GM12878 (cell line): ENCODE data around the gene ZFC3H1.

Source experiments
- ASH2L ChIP-seq: fragments of 300-600, 200-600 bp; sonication (generic); IDR thresholded peaks from 2 replicates; pipeline ENCODE4 v1.6.1; 2017; ENCODE audit warnings: low read depth, mild to moderate bottlenecking, borderline replicate concordance
- HCFC1 ChIP-seq: fragments of 150-350 bp; IDR thresholded peaks from 2 replicates; pipeline ENCODE4 v1.6.1; 2014; ENCODE audit warnings: low read length
- MYC ChIP-seq: IDR thresholded peaks from 2 replicates; pipeline ENCODE4 v1.6.1; 2011; ENCODE audit warnings: mild to moderate bottlenecking, low read length, moderate library complexity, inconsistent platforms; ENCODE audit not compliant: insufficient read depth, insufficient replicate concordance, insufficient read length, severe bottlenecking
- NRF1 ChIP-seq: conservative IDR thresholded peaks from 2 replicates; pipeline ENCODE4 v1.6.1; 2011; ENCODE audit warnings: mild to moderate bottlenecking, low read depth, low read length, improper control_type of control experiment
- SREBF1 ChIP-seq: IDR thresholded peaks from 2 replicates; pipeline ENCODE4 v1.6.1; 2012; ENCODE audit warnings: mild to moderate bottlenecking, low read length
- SUPT20H ChIP-seq: IDR thresholded peaks from 2 replicates; pipeline ENCODE4 v1.6.1; 2011; ENCODE audit warnings: low read depth, mild to moderate bottlenecking, low read length, moderate library complexity, borderline replicate concordance; ENCODE audit not compliant: control insufficient read depth
- ZZZ3 ChIP-seq: IDR thresholded peaks from 2 replicates; pipeline ENCODE4 v1.6.1; 2011; ENCODE audit warnings: low read depth; ENCODE audit not compliant: control insufficient read depth, insufficient read length
- TF ChIP-seq, protein P1 (sequence below), 3 experiments: IDR thresholded peaks in 2 of 3; conservative IDR thresholded peaks in 1 of 3; 2 replicates each; pipeline ENCODE4 v1.5.1; 2011; ENCODE audit warnings: low read depth in 3 of 3, low read length in 3 of 3, mild to moderate bottlenecking in 3 of 3, control low read depth in 2 of 3, moderate library complexity in 2 of 3, inconsistent platforms in 1 of 3, mixed read lengths in 1 of 3; ENCODE audit not compliant: control insufficient read depth in 2 of 3, insufficient read depth in 1 of 3; ENCODE audit errors: extremely low read depth in 1 of 3
- TF ChIP-seq, protein P2 (sequence below): IDR thresholded peaks from 2 replicates; pipeline ENCODE4 v1.6.1; 2011; ENCODE audit warnings: mild to moderate bottlenecking, low read depth, low read length, moderate library complexity; ENCODE audit not compliant: insufficient replicate concordance

DNA sequence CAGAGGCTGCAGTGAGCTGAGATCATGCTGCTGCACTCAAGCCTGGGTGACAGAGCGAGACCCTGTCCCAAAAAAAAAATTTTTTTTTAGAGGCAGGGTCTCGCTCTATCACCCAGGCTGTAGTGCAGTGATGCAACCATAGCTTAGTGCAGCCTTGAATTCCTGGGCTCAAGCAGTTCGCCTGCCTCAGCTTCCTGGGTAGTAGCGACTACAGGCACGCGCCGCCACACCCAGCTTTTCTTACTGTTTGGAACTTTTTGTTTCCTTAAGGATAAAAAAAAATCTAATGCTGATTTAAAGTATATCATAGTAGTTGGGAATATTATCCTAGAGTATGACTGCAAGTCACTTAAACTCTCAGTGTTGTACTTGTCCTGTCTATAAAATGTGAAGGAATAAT is 29.5 kb upstream of the ZFC3H1 start:
- TF ChIP-seq SUPT20H = no peak
- no peak for TF ChIP-seq MYC
- TF ChIP-seq, protein P1, sequence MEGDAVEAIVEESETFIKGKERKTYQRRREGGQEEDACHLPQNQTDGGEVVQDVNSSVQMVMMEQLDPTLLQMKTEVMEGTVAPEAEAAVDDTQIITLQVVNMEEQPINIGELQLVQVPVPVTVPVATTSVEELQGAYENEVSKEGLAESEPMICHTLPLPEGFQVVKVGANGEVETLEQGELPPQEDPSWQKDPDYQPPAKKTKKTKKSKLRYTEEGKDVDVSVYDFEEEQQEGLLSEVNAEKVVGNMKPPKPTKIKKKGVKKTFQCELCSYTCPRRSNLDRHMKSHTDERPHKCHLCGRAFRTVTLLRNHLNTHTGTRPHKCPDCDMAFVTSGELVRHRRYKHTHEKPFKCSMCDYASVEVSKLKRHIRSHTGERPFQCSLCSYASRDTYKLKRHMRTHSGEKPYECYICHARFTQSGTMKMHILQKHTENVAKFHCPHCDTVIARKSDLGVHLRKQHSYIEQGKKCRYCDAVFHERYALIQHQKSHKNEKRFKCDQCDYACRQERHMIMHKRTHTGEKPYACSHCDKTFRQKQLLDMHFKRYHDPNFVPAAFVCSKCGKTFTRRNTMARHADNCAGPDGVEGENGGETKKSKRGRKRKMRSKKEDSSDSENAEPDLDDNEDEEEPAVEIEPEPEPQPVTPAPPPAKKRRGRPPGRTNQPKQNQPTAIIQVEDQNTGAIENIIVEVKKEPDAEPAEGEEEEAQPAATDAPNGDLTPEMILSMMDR (IDR thresholded peaks at IDR 0.05 in 2 of 3, conservative IDR thresholded peaks at IDR 0.05 in 1 of 3; ENCODE audit: control insufficient read depth in 2 of 3, extremely low read depth in 1 of 3, insufficient read depth in 1 of 3, low read depth in 3 of 3, low read length in 3 of 3) = no peak
- TF ChIP-seq HCFC1 = no peak
- no peak for TF ChIP-seq SREBF1
- TF ChIP-seq, protein P2, sequence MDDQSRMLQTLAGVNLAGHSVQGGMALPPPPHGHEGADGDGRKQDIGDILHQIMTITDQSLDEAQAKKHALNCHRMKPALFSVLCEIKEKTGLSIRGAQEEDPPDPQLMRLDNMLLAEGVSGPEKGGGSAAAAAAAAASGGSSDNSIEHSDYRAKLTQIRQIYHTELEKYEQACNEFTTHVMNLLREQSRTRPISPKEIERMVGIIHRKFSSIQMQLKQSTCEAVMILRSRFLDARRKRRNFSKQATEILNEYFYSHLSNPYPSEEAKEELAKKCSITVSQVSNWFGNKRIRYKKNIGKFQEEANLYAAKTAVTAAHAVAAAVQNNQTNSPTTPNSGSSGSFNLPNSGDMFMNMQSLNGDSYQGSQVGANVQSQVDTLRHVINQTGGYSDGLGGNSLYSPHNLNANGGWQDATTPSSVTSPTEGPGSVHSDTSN = no peak
- no peak for TF ChIP-seq NRF1
- no peak for TF ChIP-seq ZZZ3
- TF ChIP-seq ASH2L = no peak
